Activated T-cell treated with anti-CD3 and anti-CD28 coated beads for 4 hours (primary cell): ENCODE data around the gene RAB19.
A peak's percentile ranks its signal among the peaks of the same experiment; 100 is the strongest.

Source experiments
- DNase-seq: peaks from one replicate; pipeline ENCODE4 v3.0.0-alpha.2; 2020

RAB19 gene, protein sequence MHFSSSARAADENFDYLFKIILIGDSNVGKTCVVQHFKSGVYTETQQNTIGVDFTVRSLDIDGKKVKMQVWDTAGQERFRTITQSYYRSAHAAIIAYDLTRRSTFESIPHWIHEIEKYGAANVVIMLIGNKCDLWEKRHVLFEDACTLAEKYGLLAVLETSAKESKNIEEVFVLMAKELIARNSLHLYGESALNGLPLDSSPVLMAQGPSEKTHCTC

DNA sequence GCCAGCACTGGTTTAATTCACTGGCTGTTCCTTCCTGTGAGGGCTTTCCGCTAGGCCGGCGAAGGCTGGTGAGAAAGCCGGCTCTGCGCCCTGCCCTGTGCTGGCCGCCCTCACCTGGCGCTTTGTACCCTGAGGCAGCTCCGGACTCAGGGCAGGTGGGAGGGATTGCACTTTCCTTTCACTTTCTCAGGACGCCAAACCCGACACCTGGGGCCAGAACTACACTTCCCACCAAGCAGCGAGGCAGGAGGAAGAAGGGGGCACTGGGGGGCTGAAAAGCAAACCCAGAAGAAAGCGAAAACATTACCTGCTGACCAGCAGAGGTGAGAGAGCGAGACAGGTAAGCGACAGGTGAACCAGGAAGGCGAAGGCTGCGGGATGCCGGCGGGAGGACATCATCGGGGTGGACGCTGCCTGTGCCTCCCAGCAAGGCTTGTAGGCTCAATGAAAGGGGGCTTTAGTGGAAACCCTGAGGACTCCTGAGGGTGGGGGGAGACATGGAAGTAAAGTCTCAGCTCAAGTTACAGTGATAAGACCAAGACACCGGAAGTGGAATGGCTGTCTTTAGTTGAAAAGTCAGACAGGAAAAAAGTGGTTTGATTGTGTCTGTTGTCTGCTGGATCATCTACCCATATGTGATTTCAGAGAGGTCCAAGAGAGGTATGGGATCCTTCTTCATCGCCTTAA lies at the start of gene RAB19:
Gene RAB19, plus strand, starts transcription at position 181 of the 687 bp plus-strand sequence. CDS start 3,589 bp downstream, outside the sequence.
- peak; percentile 25 for DNase-seq

DNA sequence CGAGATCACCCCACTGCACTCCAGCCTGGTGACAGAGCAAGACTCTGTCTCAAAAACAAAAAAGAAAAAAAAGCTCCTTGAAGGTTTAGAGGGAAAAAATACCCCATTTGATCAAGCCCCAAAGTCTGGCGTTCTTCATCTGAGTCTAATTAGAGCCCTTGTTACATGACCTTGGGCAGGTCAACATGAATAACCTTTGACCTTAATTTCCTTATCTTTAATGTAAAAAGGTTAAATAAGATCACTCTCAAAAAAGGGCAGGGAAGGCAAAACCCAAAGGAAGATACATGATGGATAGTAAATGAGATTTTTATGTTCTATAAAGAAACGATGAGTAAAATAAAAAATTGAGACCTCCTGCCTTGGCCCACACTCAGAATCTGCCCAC lies 45.8 kb upstream of the RAB19 start:
- no peak for DNase-seq

DNA sequence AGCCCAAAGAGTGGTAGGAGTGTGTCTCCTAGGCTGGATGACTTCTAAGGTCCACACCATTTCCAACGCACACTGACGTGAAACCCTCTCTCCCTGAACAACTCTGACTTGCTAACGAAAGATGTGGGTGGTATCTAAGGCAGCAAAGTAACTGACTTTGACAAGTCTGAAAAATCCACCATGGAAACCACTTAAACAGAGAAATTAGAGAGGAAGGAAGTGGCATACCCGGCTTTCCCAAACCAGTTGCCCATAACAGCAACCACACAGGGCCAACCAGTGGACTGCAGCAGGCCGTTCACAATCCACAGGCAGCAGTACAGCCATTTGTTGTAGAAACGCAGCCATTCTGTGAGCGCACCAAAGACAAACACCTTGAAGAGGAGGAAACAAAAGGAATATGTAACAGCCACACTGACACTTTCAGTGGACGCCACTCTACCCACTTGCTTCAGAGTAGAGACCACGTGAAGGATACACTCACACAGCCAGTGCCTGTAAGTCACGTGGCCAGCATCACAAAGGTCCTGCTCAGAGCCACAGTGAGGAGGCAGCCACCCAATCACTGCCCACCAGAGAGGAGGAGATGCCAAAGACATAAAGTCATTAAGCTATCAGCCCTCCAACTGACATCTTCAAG lies 45.3 kb upstream of the RAB19 start:
- no peak for DNase-seq

GRCh38 chr7:140360697-140361229 lies 43.1 kb upstream of the RAB19 start:
- no peak for DNase-seq

GRCh38 chr7:140364819-140365218 lies 39.0 kb upstream of the RAB19 start:
- DNase-seq = no peak

DNA sequence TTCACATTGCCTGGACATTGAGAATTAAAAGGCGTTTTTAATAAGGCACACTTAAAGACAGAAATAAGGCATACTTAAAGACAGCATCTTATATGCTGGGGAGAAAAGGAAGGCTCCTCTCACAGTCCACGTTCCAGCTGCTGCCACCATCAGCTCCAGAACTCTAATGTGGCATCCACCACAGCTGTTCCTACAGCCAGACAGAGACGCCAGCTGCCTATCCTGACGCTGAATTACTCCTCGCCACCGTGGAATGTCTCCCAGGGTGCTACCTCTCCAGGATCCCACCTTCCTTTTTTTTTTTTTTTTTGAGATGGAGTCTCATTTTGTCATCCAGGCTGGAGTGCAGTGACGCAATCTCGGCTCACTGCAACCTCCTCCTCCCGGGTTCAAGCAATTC lies 36.3 kb upstream of the RAB19 start:
- DNase-seq = no peak

DNA sequence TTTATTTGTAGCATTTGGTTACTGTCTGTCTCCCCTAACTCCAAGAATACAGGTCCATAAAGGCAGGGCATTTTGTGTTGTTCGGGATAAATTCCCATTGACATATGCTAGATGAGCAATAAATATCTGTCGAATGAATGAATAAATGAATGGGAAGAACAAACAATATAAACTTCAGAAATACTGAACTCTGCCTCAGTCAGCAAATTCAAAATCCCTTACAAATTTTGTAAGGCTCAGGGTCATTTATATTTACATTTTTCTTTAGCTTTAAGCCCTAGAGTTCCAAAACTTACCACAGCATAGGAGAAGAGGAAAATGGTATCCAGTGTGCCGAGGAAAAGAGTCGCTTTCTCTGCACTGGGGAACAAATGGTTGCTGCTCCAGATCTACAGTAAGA lies 34.6 kb upstream of the RAB19 start:
- no peak for DNase-seq

- DNase-seq = no peak
Observed at GRCh38 chr7:140375323-140375722, 28.5 kb upstream of the RAB19 start.

GRCh38 chr7:140375892-140376730 lies 27.7 kb upstream of the RAB19 start:
- no peak for DNase-seq

- DNase-seq = no peak
Observed at GRCh38 chr7:140383954-140384713, 19.7 kb upstream of the RAB19 start.

GRCh38 chr7:140384894-140385545 lies 18.8 kb upstream of the RAB19 start:
- DNase-seq = no peak

- no peak for DNase-seq
Observed at GRCh38 chr7:140389445-140389844, 14.4 kb upstream of the RAB19 start.

DNA sequence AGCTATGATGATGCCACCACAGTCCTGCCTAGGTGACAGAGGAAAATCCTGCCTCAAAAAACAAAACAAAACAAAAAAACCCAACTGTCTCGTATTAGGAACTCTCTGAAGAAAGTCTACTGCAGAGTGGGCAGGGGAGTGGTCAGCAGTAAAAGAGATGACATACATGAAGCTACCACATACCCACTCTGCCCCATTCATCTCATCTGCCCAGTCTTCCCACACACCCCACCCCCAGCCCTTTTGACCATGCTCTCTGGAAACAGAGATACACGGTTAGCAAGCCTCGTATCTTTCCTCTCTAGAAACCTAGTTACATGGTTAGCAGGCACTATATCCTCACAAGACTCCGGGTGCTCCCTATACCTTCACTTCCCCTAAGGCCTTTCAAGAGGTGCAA lies 13.8 kb upstream of the RAB19 start:
- no peak for DNase-seq

DNA sequence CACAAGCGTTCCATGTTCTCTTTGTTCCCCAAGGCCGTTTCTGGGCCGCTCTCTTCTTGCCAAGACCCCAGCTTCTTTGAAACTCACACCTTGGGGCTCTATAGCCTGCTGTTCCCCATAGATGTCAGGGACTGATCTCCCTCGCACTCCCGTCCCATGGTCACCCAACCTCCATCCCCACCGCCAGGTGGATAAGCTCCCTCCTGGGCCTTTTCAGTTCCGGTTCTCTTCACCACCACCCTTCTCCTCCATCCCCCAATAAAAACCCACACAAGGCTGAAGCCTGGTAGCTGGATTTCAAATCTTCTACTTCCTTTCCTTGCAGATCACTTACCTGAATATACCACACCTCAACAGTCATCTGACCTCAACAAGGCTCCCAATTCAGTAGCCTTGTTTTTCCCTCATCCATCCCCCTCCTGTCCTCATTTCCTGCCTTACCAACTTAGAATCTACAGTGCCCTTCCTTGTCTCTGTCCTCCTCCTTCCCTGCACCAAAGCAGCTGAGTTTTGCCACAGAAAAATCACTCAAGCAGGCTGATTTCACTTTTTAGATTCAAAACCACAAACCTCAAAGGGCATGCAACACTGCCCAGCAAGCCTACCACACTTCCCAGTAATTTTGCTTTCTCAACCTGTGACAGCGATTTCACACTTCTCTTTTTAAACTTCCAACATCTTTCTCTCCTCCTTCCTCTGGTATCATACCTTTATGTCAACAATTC lies 13.2 kb upstream of the RAB19 start:
- DNase-seq = no peak

DNA sequence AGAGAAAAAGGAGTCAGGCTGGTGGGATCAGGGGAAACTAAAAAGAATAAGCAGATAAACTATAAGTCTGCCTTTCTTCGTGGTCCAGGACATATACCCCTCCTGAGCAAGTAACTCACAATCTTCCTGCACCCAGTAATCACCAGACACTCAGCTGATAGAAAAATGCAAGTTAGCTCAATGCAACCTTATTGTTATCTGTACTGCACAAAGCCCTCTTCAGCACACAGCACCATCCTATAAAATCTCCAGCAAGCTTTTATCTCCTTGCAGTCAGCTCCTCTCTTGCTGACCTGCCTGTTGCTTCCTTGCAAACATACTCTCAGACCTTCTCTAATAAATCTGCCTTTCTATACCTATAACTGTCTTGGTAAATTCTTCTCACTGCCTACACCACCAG lies 12.2 kb upstream of the RAB19 start:
- DNase-seq = no peak

DNA sequence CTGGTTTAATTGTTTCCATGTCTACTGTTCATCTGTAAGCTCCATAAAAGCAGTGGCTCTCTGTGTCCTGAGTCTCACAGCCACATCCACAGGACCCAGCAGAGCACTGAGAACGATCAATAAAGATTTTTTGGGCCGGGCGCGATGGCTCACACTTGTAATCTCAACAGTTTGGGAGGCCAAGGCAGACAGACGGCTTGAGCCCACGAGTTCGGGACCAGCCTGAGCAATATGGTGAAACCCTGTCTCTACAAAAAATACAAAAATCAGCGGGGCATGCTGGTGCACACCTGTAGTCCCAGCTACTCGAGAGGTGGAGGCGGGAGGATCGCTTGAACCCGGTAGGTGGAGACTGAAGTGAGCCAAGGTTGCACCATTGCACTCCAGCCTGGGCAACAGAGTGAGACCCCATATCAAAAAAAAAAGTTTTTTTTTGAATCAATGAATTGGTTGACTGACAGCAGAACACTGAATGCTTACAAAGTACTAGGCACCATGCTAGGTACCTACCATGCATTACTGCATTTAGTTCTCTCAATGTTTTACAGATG lies 10.0 kb upstream of the RAB19 start:
- no peak for DNase-seq

DNA sequence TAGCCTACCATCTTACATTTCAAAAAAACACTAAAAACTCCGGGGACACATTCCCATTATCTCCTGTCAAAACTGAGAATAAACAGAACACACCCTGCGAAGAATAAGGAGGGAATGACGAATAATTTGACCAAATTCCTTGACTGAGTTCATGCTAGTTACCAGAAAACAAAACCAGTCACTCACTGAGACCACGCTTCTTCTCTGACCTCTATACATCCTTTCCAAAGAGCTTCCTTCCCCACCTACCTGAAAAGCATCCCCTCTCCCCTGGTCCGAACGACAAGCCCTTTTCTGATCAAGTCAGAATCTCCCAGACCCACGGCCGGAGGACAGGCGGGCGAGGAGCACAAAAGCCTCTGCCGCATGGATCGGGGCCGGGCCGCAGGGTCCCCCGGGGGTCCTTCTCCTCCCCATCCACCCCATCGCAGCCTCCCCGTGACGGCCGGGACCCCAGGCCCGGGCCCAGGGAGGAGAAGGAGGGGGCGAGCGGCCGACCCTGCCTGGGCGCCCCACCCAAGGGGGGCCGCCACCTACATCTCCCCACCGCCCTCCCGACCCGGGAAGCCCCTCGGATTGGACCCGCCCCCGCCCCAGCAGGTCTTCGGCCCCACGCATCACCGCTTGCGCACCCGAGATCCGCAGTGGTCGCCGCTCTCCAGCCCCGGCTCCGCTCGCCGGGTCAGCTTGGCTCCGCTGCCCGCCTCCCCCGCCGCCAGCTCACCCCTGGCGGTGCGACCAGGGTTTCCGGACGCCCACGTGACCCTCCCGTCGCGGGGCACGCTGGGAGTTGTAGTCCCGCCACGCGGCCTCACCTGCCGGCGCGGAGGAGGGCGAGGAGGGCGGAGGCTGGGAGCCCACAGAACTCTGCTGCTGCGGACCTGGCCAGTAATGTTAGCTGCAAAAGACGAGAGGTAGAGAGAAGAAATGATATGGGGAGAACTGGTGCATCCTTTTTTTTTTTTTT lies 5.8 kb upstream of the RAB19 start, which contains the start of gene SLC37A3:
Gene SLC37A3, minus strand, starts transcription at position 747 of the 967 bp plus-strand sequence. CDS start 16,004 bp downstream, outside the sequence.
- DNase-seq = peak; percentile 86

DNA sequence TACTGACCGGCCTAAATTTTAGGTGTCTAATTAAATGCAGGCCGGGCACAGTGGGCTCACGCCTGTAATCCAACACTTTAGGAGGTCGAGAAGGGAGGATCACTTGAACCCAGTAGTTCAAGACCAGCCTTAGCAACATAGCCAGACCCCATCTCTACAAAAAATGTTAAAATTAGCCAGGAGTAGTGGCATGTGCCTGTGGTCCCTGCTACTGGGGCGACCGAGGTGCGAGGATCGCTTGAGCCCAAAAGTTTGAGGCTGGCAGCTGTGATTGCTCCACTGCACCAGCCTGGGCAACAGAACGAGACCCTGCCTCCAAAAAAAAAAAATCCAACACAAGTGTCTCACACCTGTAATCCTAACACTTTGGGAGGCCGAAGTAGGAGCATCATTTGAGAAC lies 5.0 kb upstream of the RAB19 start:
- DNase-seq = no peak

DNA sequence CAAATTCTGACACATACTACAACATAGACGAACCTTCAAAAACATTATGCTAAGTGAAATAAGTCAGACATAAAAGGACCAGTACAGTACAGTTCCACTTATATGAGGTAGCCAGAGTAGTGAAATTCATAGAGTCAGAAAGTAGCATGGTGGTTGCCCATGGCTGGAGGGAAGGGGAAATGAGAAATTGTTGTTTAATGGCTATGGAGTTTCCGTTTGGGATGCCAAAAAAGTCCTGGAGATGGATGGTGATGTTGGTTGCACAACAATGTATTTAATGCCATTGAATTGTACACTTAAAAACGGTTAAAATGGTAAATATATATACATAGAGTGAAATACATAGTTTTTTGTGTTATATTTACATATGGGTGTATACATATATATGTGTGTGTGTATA lies 3.5 kb upstream of the RAB19 start:
- DNase-seq = no peak
